Karpas-422 (cell line): ENCODE measurements around the gene TECPR2. TPM values are rescaled to one million over a fixed set of nuclear protein-coding genes. Genes with fewer than 3 reads are reported as not detected.

ENCODE experiments used
- DNase-seq: peaks from one replicate; pipeline ENCODE4 v3.0.0-alpha.2; 2015
- H2AFZ ChIP-seq: fragments of 200-600 bp; sonication (generic); 2 replicates; pipeline ENCODE4 v1.6.1; 2014; ENCODE audit warnings: antibody characterized with exemption, low read length, mixed read lengths
- H3K27ac ChIP-seq: fragments of 200-600 bp; sonication (generic); 2 replicates; pipeline ENCODE4 v1.5.1; 2014; ENCODE audit warnings: mild to moderate bottlenecking, low read length, moderate library complexity
- H3K27me3 ChIP-seq: fragments of 200-600 bp; sonication (generic); 2 replicates; pipeline ENCODE4 v1.6.1; 2014; ENCODE audit warnings: low read length, mixed read lengths
- H3K36me3 ChIP-seq: fragments of 200-600 bp; sonication (generic); 2 replicates; pipeline ENCODE4 v1.6.1; 2014; ENCODE audit warnings: low read length, mixed read lengths; ENCODE audit not compliant: insufficient read depth
- H3K4me1 ChIP-seq: fragments of 200-600 bp; sonication (generic); 2 replicates; pipeline ENCODE4 v1.6.1; 2014; ENCODE audit warnings: mild to moderate bottlenecking, low read length, mixed read lengths
- H3K4me2 ChIP-seq: fragments of 200-600 bp; sonication (generic); 2 replicates; pipeline ENCODE4 v1.6.1; 2014; ENCODE audit warnings: low read length, low read depth, mild to moderate bottlenecking; ENCODE audit not compliant: poor library complexity, severe bottlenecking
- H3K4me3 ChIP-seq: fragments of 200-600 bp; sonication (generic); 2 replicates; pipeline ENCODE4 v1.5.1; 2014; ENCODE audit warnings: mild to moderate bottlenecking, antibody characterized with exemption, low read length, mixed read lengths
- H3K79me2 ChIP-seq: fragments of 200-600 bp; sonication (generic); 2 replicates; pipeline ENCODE4 v1.6.1; 2014; ENCODE audit warnings: mild to moderate bottlenecking, low read length, mixed read lengths
- H3K9ac ChIP-seq: fragments of 200-600 bp; sonication (generic); 2 replicates; pipeline ENCODE4 v1.6.0; 2014; ENCODE audit warnings: low read length
- H3K9me2 ChIP-seq: fragments of 200-600 bp; sonication (generic), shearing (Covaris generic); replicated peaks from 2 replicates; pipeline ENCODE4 v1.6.0; 2014; ENCODE audit warnings: mild to moderate bottlenecking, low read length, moderate library complexity; ENCODE audit not compliant: insufficient read depth
- H3K9me3 ChIP-seq: fragments of 300-700, 200-600 bp; sonication (generic); 2 replicates; pipeline ENCODE4 v1.6.1; 2014; ENCODE audit warnings: low read length, mixed read lengths
- H4K20me1 ChIP-seq: fragments of 200-600 bp; sonication (generic); 2 replicates; pipeline ENCODE4 v1.6.1; 2014; ENCODE audit warnings: mild to moderate bottlenecking, antibody characterized with exemption, low read length, low read depth; ENCODE audit not compliant: insufficient read depth
- total RNA-seq: library from RNA; depleted of rRNA; stranded (reverse); fragments of >200 nt; shearing (Covaris generic); gene quantifications from 2 replicates; pipeline ENCODE4 v1.2.3, GENCODE V29; 2014; ENCODE audit warnings: low replicate concordance

Gene TECPR2
- total RNA-seq, 1 experiment from 2014 or later = 10.3 TPM

GRCh38 chr14:102461490-102462338, 99.0 kb downstream of the TECPR2 start:
- Histone ChIP-seq H3K9me2 (no peaks in the 10 kb centered on the region), H4K20me1 (no peaks in the 10 kb centered on the region), H2AFZ (no peak overlapping the region), H3K9ac (no peak overlapping the region), H3K36me3 (no peaks in the 10 kb centered on the region), H3K4me2 (no peak overlapping the region), H3K4me1 (no peaks in the 10 kb centered on the region), H3K27me3 (no peaks in the 10 kb centered on the region), H3K79me2 (no peaks in the 10 kb centered on the region), H3K4me3 (no peak overlapping the region), H3K9me3 (no peaks in the 10 kb centered on the region), H3K27ac (no peak overlapping the region)
- DNase-seq = no peak

GRCh38 chr14:102462391-102462790, 99.7 kb downstream of the TECPR2 start:
- no peaks in the 10 kb centered on the region for H3K9me2 ChIP-seq
- no peak overlapping the region for H3K27ac ChIP-seq
- H3K36me3 ChIP-seq = no peaks in the 10 kb centered on the region
- no peak overlapping the region for H3K9ac ChIP-seq
- no peaks in the 10 kb centered on the region for H4K20me1 ChIP-seq
- no peaks in the 10 kb centered on the region for H3K9me3 ChIP-seq
- H3K27me3 ChIP-seq = no peaks in the 10 kb centered on the region
- DNase-seq = no peak
- no peak overlapping the region for H3K4me3 ChIP-seq
- no peak overlapping the region for H2AFZ ChIP-seq
- H3K4me2 ChIP-seq = no peak overlapping the region
- no peaks in the 10 kb centered on the region for H3K4me1 ChIP-seq
- H3K79me2 ChIP-seq = no peaks in the 10 kb centered on the region

- DNase-seq = no peak
- H3K27ac ChIP-seq = no peak overlapping the region
- H3K4me3 ChIP-seq = no peak overlapping the region
- H2AFZ ChIP-seq = no peak overlapping the region
- H3K4me1 ChIP-seq = no peaks in the 10 kb centered on the region
- H4K20me1 ChIP-seq = no peaks in the 10 kb centered on the region
- H3K36me3 ChIP-seq = no peaks in the 10 kb centered on the region
- no peaks in the 10 kb centered on the region for H3K9me2 ChIP-seq
- H3K27me3 ChIP-seq = no peaks in the 10 kb centered on the region
- no peaks in the 10 kb centered on the region for H3K9me3 ChIP-seq
- no peaks in the 10 kb centered on the region for H3K79me2 ChIP-seq
- H3K9ac ChIP-seq = no peak overlapping the region
- H3K4me2 ChIP-seq = no peak overlapping the region
Measured at GRCh38 chr14:102464006-102464405, 101.3 kb downstream of the TECPR2 start.

DNA sequence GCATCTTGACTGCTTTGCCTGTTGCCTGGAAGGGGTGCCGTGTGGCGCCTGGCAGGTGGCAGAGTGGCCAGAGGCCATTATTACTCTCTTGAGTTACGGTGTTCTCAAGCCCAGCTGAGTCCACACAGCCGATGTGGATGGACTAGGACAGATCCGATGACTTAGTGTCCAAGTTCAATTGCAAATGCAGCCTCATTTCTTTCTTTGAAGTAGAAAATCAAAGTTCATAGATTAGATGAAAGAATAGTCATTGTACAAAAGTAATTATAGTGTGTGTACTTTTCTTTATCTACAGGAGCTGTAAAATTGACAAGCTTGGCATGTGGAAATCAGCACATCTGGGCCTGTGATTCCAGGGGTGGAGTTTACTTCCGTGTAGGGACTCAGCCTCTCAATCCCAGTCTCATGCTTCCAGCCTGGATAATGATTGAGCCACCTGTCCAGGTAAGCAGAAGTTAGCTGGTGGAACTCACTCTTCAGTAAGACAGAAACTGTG, 102.2 kb downstream of the TECPR2 start:
- no peaks in the 10 kb centered on the region for H3K79me2 ChIP-seq
- H3K36me3 ChIP-seq = no peaks in the 10 kb centered on the region
- H3K9ac ChIP-seq = no peak overlapping the region
- no peak for DNase-seq
- H3K4me3 ChIP-seq = no peak overlapping the region
- no peak overlapping the region for H3K4me2 ChIP-seq
- H3K9me3 ChIP-seq = no peaks in the 10 kb centered on the region
- H3K27ac ChIP-seq = no peak overlapping the region
- H3K4me1 ChIP-seq = no peaks in the 10 kb centered on the region
- H2AFZ ChIP-seq = no peak overlapping the region
- no peaks in the 10 kb centered on the region for H3K9me2 ChIP-seq
- no peaks in the 10 kb centered on the region for H4K20me1 ChIP-seq
- H3K27me3 ChIP-seq = no peaks in the 10 kb centered on the region

GRCh38 chr14:102469261-102469660, 106.5 kb downstream of the TECPR2 start:
- H3K36me3 ChIP-seq = no peaks in the 10 kb centered on the region
- no peaks in the 10 kb centered on the region for H3K4me1 ChIP-seq
- H3K9ac ChIP-seq = no peak overlapping the region
- no peak for DNase-seq
- no peak overlapping the region for H3K4me2 ChIP-seq
- H3K27ac ChIP-seq = no peak overlapping the region
- no peaks in the 10 kb centered on the region for H4K20me1 ChIP-seq
- no peaks in the 10 kb centered on the region for H3K79me2 ChIP-seq
- no peak overlapping the region for H2AFZ ChIP-seq
- no peaks in the 10 kb centered on the region for H3K27me3 ChIP-seq
- H3K9me2 ChIP-seq = no peaks in the 10 kb centered on the region
- no peak overlapping the region for H3K4me3 ChIP-seq
- H3K9me3 ChIP-seq = no peaks in the 10 kb centered on the region

- Histone ChIP-seq H4K20me1 (no peaks in the 10 kb centered on the region), H3K4me1 (no peaks in the 10 kb centered on the region), H3K36me3 (no peaks in the 10 kb centered on the region), H3K4me2 (no peak overlapping the region), H2AFZ (no peak overlapping the region), H3K9me3 (no peaks in the 10 kb centered on the region), H3K27ac (no peak overlapping the region), H3K79me2 (no peaks in the 10 kb centered on the region), H3K4me3 (no peak overlapping the region), H3K9me2 (no peaks in the 10 kb centered on the region), H3K27me3 (no peaks in the 10 kb centered on the region), H3K9ac (no peak overlapping the region)
- no peak for DNase-seq
Measured at GRCh38 chr14:102471921-102472790, 109.4 kb downstream of the TECPR2 start.

- no peaks in the 10 kb centered on the region for H4K20me1 ChIP-seq
- no peaks in the 10 kb centered on the region for H3K79me2 ChIP-seq
- no peak overlapping the region for H3K27ac ChIP-seq
- no peaks in the 10 kb centered on the region for H3K9me3 ChIP-seq
- H3K9ac ChIP-seq = no peak overlapping the region
- H3K9me2 ChIP-seq = no peaks in the 10 kb centered on the region
- no peaks in the 10 kb centered on the region for H3K4me1 ChIP-seq
- H3K4me2 ChIP-seq = no peak overlapping the region
- H3K27me3 ChIP-seq = no peaks in the 10 kb centered on the region
- no peak overlapping the region for H2AFZ ChIP-seq
- no peaks in the 10 kb centered on the region for H3K36me3 ChIP-seq
- no peak for DNase-seq
- no peak overlapping the region for H3K4me3 ChIP-seq
Measured at GRCh38 chr14:102472791-102473150, 110.0 kb downstream of the TECPR2 start.

DNA sequence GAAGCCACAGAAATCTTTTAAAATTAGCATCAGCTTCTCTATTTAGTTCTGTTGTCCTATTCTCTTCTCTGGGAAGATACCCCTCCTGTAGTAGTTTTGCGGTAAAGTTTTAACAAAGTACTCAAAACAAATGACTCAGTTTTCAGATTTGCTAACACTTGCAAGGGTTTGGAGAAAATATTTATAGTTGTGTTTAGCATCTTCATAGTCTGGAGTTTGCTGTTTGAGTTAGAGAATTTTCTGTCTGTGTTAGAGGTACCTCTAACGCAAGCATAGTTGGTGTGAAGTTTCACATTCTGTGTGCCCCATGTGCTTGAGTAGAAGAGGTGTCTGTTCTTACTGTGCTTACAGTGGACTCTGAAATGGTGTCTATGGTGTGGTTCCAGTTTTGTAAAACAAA, 110.8 kb downstream of the TECPR2 start:
- Histone ChIP-seq H3K4me3 (no peak overlapping the region), H3K9ac (no peak overlapping the region)

More for the DNA sequence above, 110.8 kb downstream of the TECPR2 start:
- Histone ChIP-seq H4K20me1 (no peaks in the 10 kb centered on the region), H3K4me2 (no peak overlapping the region), H3K27ac (no peak overlapping the region), H3K36me3 (no peaks in the 10 kb centered on the region), H3K9me2 (no peaks in the 10 kb centered on the region), H3K4me1 (no peaks in the 10 kb centered on the region), H3K9me3 (no peaks in the 10 kb centered on the region), H3K27me3 (no peaks in the 10 kb centered on the region), H3K79me2 (no peaks in the 10 kb centered on the region), H2AFZ (no peak overlapping the region)
- DNase-seq = no peak
